ENCODE data around the gene SEMA4C.

Gene SEMA4C

GRCh38 chr2:96869822-96870625 lies at the start of gene SEMA4C:
Gene SEMA4C, minus strand, starts transcription at chr2:96870080. Its CDS starts 2,194 bp downstream, at chr2:96867886.
- in situ Hi-C loops (cut with MboI; ENCODE audit: low sequenced_read_pairs, unreplicated experiment), result no loop called here
- TF ChIP-seq CTCF (IDR thresholded peaks at IDR 0.05; ENCODE audit: borderline replicate concordance, control extremely low read depth, extremely low read depth, insufficient read depth, missing control alignments), result no peak

GRCh38 chr2:96918754-96919550 lies 49.1 kb upstream of the SEMA4C start:
- in situ Hi-C loops (cut with MboI; ENCODE audit: low sequenced_read_pairs, unreplicated experiment), result no loop called here
- no peak for DNase-seq (ENCODE audit: low spot score)
- TF ChIP-seq CTCF (IDR thresholded peaks at IDR 0.05; ENCODE audit: borderline replicate concordance, control extremely low read depth, extremely low read depth, insufficient read depth, missing control alignments), result no peak

More at GRCh38 chr2:96869822-96870625, at the start of gene SEMA4C:
- DNase-seq (ENCODE audit: low spot score), result peak; percentile 79

- in situ Hi-C loops (cut with MboI; ENCODE audit: low sequenced_read_pairs, unreplicated experiment), result no loop called here
- no peak for DNase-seq (ENCODE audit: low spot score)
- no peak for TF ChIP-seq CTCF (IDR thresholded peaks at IDR 0.05; ENCODE audit: borderline replicate concordance, control extremely low read depth, extremely low read depth, insufficient read depth, missing control alignments)
Observed at GRCh38 chr2:96918092-96918753, 48.3 kb upstream of the SEMA4C start.

- in situ Hi-C loops (cut with MboI; ENCODE audit: low sequenced_read_pairs, unreplicated experiment), result no loop called here
- TF ChIP-seq CTCF (IDR thresholded peaks at IDR 0.05; ENCODE audit: borderline replicate concordance, control extremely low read depth, extremely low read depth, insufficient read depth, missing control alignments), result no peak
- no peak for DNase-seq (ENCODE audit: low spot score)
Observed at GRCh38 chr2:96916646-96917543, 47.0 kb upstream of the SEMA4C start.

GRCh38 chr2:96916156-96916630 lies 46.3 kb upstream of the SEMA4C start:
- no peak for TF ChIP-seq CTCF (IDR thresholded peaks at IDR 0.05; ENCODE audit: borderline replicate concordance, control extremely low read depth, extremely low read depth, insufficient read depth, missing control alignments)
- in situ Hi-C loops (cut with MboI; ENCODE audit: low sequenced_read_pairs, unreplicated experiment), result no loop called here
- no peak for DNase-seq (ENCODE audit: low spot score)
